Left ventricle myocardium superior (tissue), 1 donor: Measurements from ENCODE around the gene MPPED2. TPM values are rescaled to one million over a fixed set of nuclear protein-coding genes. Genes with fewer than 3 reads are reported as not detected.
A peak's percentile ranks its signal among the peaks of the same experiment; 100 is the strongest.

Experiments
- ATAC-seq: fragments of 200-7000 bp; cut with Tn5 transposase; one replicate; pipeline ENCODE4 v1.9.1; 2020; ENCODE audit warnings: mild to moderate bottlenecking, moderate library complexity
- DNase-seq: peaks from one replicate; pipeline ENCODE4 v3.0.0-alpha.2; 2020
- intact Hi-C: fragments of 100-400 bp; cut with micrococcal nuclease; formaldehyde crosslinking; loops from one replicate; pipeline ENCODE4 v1.11.0; 2022
- total RNA-seq: library from RNA; stranded (reverse); fragmentation: NEBNext Ultra II Directional; extraction: Animal tissue kit (Norgen Biotek cat#: 25700); gene quantifications from one replicate; pipeline ENCODE4 v1.2.1, GENCODE V29; 2021
- donor health status: DM: no; HTN: yes; CAD: no; lungs with severe emphysema.

The MPPED2 gene
- total RNA-seq, 1 donor from 2014 or later, result 12.3 TPM

DNA sequence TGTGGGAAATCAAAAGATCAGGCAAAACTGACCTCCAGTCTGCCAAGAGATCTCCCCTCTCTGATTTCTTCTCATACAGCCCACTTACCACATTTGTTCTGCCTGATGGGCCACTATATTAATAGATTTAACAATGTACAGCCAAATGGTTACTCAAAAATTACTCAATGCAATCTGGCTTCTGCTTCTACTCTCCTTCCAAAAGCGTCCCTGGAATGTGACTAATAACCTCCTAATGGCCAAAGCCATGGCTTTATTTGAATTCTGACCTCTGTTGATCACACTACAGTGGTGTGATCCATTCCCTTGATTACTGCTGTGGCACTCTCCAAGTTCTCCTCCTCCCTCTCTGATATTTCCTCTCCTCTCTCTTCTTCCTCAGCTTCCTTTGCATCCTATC is 86.2 kb downstream of the MPPED2 start:
- ATAC-seq (no peak), DNase-seq (no peak)
- intact Hi-C loops, result no loop called here

DNA sequence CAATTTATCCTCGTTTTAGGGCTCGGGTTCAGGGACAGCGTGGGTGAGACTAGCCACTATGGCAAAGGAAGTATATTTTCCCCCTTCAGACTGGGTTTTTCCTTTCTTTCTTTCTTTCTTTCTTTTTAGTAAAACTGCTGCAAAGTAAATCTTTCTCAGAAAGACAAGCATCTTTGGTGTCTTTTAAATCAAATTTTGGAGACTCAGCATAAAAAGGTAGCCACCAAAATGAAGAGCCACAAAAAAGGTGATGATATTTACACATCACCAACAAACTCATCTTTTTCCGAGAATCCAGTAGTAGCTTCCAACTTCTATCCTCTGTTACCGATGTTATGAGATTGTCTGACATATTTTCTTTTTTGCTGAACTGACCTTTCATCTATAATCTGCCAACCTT is 88.6 kb downstream of the MPPED2 start:
- no peak for ATAC-seq
- intact Hi-C loops, result no loop called here

DNA sequence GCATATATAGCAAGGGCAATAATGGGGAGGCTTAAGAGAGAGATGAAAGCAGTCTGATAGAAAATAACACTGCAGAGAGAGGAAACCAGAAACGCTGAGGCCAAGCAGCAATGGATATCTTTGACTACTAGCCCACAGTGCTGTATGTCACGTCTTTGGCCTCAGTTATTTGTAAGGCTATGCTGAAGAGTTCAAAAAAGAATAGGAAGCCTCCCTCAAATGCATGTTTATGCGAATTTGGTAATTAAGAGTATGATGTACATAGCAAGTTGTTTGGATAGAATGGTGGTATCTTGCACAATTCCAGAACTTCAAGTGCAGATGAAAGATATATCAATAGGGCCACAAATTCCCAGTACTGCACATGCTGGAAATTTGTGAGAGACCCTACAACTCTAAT is 89.2 kb downstream of the MPPED2 start:
- intact Hi-C loops, result no loop called here

More for the DNA sequence above, 88.6 kb downstream of the MPPED2 start:
- no peak for DNase-seq

DNA sequence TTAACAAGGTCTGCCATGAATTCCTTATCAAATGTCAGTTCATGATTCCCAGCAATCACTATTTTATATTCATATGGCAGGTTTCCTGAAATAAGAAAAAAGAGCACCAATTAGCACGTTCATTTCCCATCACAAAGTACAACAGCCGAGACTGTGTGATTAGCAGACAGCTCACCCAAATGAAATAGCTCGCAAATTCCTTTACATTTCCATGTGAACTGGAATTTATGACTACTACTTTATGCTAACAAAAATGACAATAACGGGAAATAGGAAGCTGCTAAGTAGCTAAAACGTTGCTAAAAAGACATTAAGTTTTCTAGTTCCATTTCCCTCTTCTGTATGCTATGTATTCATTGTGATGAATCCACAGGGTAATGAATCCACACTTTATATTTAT is 90.7 kb downstream of the MPPED2 start:
- ATAC-seq (no peak), DNase-seq (no peak)
- intact Hi-C loops, result no loop called here

More for the DNA sequence above, 89.2 kb downstream of the MPPED2 start:
- ATAC-seq (no peak), DNase-seq (no peak)

DNA sequence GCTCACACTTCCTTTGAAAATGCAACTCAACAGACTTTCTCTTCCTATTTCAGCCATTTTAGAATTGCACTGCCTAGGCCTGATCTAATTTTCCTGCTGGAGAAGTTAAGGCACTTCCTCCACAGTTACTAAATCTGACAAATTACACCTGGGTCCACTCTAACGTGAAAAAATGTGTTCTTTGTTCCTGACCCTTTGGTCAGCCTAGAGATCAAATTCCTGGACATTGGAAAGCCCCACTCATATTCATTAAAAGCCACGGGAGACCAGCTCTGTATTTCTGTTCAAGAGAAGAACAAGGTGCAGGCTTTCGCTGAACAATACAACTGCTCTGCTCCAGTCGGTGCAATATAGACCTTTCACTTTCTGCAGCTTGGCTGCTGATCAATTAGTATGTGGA is 96.6 kb downstream of the MPPED2 start:
- ATAC-seq, result peak; percentile 22
- intact Hi-C loops, result no loop called here
- DNase-seq, result no peak

DNA sequence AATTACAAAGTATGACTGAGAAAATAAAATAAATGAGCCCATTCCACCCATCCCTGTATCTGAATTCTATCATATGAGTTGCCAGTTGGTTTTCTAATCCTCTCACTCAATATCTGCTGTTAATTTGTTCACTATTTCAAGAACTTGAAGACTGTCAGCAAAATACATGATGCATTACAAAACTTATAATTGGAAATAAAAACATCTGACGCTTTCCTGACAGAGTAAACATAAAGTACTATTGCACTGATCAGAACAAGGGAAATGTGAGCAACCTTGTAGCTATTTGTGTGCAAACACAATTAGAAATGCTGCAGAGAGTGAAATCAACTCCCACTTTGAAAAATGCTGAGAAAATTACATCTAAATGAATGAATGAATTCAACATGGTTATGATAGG is 97.1 kb downstream of the MPPED2 start:
- intact Hi-C loops, result no loop called here
- no peak for ATAC-seq

DNA sequence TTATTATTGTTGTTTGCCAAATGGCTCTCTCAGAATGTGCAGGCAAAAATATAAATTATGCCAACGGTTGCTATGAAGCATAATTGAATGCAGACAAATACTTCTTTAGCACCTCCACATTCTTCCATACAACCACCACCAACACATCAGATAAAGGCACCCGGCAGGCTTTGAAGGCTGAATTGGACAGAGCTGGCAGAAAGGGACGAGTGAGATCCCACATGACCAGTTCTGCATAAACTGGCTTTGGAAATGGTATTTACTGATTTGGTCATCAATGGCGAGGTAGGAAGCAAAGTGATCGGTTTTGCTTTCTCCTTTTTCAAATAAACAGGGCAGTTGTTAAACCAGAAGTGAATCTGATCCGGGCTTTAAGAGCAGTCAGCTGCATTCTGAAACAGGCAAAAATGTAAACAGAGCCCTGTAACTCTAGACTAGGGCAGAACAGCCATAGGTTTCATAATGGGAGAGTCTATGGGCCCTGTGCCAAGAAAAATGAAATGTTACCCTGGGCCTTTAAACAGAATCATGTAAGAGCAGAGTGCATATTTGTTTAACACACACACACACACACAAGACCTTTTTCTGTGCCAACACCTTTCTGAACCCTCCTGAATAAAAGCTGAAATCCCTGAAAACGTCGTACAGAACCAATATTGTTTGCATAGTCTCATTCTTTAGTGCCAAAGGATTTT is 97.7 kb downstream of the MPPED2 start:
- ATAC-seq (peak; percentile 54), DNase-seq (no peak)
- intact Hi-C loops, result no loop called here

More for the DNA sequence above, 97.1 kb downstream of the MPPED2 start:
- no peak for DNase-seq

DNA sequence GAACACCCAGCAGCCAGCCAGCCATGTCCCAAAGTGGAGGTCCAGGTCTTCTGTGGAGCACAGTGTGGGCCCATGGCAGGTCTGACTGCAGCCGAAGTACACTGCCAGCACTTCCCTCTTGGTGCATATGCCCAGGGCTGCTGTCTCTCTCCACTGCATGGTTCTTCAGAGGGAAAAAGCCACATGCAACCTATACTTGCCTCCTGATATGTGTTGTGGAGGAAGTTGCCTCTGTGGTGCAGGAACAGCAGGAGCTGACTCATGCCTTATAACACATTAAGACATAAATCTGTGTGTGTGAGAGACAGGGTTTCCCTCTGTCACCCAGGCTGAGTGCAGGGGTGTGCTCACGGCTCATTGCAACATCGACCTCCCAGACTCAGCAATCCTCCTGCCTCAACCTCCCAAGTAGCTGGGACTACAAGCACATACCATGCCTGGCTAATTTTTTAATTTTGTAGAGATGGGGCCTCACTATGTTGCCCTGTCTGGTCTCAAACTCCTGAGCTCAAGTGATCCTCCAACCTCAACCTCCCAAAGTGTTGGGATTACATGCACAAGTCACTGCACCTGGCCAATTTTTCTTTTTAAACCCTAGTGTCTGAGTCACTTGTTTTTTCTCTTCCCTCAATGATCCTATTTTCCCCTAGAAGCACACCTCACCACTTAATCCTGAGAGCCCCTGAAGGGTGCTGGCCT is 98.8 kb downstream of the MPPED2 start:
- DNase-seq (peak; percentile 32), ATAC-seq (peak; percentile 74)
- intact Hi-C loops, result no loop called here

DNA sequence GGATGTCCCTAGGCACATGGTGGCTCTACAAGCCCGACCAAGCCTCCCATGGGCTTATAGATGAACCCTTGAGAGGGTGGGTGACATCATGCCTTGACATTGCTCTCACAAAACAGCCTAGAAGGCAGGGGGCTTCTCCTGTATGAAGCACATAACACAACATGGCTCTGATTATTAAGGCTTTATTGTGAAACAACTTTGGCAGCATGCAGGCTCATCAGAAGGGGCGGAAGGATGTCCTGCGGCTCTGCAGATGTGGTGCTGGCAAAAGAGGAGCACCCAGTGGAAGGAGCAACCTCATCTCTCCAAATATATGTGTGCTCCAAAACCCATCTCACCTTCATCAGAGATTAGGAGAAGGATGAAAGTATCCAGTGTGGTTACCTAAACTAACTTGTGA is 100.4 kb downstream of the MPPED2 start:
- no peak for ATAC-seq

DNA sequence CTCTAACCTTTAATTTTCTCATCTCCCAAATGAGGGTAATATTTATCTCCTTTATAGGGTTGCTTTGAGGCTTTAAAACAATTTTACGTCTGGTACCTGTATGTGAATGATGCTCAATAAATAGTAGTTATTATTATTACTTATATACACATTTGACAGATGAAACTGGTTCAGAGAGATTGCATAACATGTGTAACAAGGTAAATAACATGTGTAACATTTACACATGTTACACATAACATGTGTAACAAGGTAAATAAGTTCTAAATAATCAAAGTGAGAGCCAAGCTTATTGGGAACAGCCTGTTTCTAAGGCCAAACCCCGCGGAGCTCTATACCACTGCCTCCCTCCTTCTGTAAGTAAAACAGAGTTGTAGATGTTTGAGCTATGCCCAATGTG is 100.9 kb downstream of the MPPED2 start:
- DNase-seq, result no peak
- no peak for ATAC-seq
- intact Hi-C loops, result no loop called here

More for the DNA sequence above, 100.4 kb downstream of the MPPED2 start:
- no peak for DNase-seq
- intact Hi-C loops, result no loop called here

DNA sequence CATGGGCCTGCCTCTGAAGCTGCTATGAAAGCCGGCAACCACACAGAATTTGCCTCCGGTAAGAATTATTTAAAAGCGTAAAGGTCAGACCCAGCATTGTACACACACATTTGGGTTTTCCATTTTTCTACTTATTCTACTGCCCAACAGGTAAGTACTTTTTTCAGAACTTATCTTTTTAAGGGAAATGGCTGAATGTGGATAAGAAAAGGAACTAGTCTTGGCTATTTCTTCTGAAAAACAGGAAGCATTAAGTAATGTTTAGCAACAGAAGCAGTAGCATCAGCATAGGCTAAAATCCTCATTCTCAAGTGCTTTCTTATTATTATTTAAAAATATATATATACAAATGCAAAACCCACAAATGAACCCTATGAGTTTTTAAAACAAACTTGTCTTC is 103.1 kb downstream of the MPPED2 start:
- intact Hi-C loops, result no loop called here
- no peak for DNase-seq
- ATAC-seq, result no peak

DNA sequence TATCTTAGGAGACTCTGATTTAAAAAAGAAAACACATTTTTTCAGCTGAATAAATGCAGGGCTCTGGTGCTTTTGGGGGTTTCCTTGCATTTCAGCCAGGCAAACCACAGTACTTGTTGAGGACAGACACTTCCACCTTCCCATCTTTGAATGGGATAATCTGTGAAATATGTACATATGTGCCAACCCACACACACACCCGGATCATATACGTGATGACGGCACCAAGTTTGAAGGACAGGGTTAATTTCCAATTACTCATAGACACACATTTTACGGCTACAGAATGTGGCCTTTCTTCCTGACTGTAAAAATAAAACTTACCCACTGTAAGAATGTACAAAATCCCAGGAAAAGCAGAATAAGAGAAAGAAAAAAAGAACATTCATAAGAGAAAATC is 104.4 kb downstream of the MPPED2 start:
- DNase-seq (no peak), ATAC-seq (no peak)
- intact Hi-C loops, result no loop called here

DNA sequence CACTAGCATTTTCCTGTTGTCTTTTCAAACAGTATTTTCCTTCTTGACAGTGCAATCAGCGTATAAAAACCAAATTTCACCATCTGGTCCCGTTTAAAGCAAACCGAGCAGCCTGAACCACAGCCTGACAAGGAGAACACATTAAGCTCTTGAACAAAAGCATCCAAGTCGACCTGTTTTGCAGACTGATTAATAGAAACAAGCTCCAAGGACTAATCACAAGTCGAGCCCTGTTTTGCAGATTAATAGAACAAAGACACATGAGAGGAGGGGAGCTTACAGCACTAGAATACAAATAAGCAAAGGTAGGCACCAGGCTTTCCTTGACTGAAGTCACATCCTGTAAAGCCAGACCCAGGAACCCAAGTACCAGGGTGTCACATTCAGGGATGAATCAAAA is 104.8 kb downstream of the MPPED2 start:
- peak; percentile 8 for ATAC-seq
- no peak for DNase-seq
- intact Hi-C loops, result no loop called here

DNA sequence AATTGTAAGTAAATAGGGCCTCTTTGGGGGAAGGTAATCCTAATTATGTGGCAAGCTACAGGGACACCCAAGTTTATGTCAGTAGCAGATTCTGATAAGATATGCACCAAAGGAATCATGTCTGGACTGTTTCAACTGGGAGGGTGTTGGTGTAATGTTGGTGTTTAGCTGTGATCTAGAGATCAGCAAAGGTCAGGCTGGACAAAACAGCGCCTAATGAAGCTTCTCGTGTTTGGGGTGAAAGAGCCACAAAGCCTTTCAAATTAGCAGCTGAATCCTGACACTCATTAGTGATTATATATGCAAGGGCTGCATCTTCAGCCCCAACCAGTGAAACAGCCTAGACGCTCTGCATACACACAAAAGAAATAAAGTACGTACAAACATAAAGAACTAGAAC is 106.3 kb downstream of the MPPED2 start:
- no peak for DNase-seq
- peak; percentile 29 for ATAC-seq
- intact Hi-C loops, result no loop called here

DNA sequence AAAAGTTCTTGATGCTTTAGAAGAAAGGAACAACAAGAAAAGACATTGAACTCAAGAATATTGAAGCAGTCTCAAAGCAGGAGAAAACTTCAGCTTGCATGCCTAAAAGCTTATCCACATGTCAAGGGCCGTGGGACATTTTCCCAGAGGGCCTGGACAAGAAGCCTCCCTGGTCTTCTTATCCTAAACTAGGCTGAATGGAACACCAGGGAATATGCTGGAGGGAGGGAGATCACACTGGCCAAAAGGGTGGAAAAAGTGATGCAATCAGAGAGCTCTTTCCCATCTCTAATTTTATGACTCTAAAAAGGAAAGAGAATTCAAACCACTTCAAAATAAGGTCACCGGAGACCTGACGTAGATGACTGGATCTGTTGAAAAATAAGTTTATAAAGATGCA is 107.2 kb downstream of the MPPED2 start:
- peak; percentile 66 for DNase-seq
- intact Hi-C loops, result no loop called here
- ATAC-seq, result peak; percentile 96

DNA sequence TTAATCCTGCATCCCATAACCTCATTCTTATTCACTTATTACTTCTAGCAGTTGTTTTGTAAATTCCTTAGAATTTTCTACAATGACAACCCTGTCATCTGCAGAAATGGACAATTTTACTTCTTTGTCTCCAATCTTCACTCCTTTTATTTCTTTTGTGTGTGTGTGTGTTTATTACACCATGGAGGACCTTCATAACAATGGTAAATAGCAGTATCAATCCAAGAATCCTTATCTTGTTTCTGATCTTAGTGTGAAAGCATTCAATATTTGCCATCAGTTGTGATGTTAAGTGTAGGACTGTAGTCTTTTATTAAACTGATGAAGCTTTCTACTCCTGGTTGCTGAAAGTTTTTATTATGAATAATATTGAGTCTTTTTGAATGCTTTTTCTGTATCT is 109.1 kb downstream of the MPPED2 start:
- no peak for ATAC-seq
- intact Hi-C loops, result no loop called here
- no peak for DNase-seq

DNA sequence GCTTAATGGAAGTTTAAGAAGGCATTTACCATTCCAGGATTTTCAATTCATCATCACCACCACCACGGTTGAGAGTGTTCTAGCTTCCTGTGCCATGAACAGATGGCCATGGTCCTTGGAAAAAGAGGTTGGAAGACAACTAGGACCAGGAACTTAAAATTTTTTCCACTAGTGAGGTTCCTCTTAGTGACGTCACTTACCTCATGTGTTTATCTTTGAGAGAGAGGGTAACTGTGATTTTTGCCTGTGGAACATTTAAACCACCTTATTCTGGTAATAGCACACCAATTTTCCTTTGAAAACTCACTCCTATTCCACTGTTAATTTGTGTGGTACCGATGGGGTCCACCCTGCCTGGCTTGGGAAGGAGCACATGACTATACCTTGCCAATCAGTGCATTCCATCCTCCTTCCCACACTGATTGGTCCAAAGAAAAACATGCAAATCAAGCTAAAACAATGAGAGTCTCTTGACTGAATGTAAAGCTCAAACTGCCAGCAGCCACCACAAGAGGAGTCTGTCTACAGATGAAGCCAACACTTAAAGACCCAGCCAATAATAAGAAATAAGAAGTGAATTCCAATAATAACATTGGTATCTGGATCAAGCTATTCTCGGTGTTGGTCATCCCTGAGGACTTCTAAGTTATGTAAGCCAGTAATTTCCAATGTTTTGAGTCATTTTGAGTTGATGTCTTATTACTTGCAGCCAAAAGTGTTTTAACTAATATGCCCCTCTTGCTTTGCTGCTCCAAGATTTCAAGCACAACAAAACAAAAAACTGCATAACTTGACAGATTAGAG is 111.8 kb downstream of the MPPED2 start:
- peak; percentile 23 for ATAC-seq
- intact Hi-C loops, result no loop called here
- DNase-seq, result no peak

DNA sequence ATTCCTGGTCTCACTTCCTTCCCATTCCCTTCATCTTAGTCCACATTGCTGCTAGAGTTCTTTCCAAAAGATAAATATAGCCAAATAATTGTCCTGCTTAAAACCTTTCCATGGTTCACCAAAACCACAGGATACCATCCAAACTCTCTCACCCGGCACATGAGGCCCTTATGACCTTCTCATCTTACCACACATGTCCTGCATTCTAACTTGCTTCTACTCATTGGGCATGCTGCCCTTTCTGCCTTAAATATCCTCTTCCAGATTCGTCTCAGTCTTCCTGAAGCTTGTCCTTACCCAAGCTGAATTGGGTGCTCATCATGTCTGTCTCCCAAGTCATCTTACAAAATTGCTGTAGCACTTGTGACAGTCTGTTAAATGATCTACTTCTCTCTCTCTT is 114.9 kb downstream of the MPPED2 start:
- intact Hi-C loops, result no loop called here
- DNase-seq (no peak), ATAC-seq (no peak)

DNA sequence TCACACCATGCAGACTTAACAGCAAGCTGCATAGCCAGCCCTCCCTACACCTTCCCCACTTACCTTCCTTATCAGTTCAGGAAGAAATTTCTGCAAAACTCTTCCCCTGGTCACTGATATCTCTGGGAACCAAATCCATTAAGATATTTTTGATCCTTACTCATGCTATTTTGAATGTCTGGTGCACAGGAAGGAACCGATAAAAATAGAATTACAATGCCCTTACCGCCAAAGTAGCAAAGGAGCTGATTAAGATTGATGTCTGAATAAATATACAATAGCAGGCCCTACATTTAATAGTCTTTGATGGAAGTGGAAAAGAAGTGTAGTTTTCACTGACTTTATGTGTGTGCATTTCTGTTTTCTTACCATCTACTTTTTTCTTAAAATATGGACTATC is 117.3 kb downstream of the MPPED2 start:
- intact Hi-C loops, result no loop called here
- ATAC-seq, result peak; percentile 33
- no peak for DNase-seq

DNA sequence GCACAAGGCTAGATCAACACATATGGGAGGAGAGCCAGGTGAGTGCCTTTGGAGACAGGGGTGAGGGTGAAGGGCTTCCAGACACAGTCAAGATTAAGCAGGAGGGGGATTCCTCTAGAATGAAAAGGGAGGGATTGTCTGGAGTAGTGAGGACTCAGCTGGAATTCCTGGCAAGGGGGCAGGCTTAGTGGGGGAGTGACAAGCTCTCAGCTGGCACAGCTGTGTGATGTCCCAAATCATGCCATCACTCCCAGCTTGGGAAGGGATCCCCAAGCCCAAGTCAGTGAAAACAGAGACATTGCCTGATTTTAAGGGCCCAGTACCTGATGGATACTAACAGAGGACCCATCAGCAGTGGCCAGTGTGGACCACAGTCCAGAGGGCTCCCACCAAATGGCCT is 119.0 kb downstream of the MPPED2 start:
- intact Hi-C loops, result no loop called here
- no peak for ATAC-seq
- DNase-seq, result no peak
